GM18526 (cell line): ENCODE measurements around the gene SPINT3.

Experiments used
- POLR2A ChIP-seq: IDR thresholded peaks from 3 replicates; pipeline ENCODE4 v1.6.1; 2011; ENCODE audit not compliant: insufficient read length; ENCODE audit errors: extremely low read depth

The SPINT3 gene

GRCh38 chr20:45470262-45470931 is 45.0 kb downstream of the SPINT3 start:
- TF ChIP-seq POLR2A, result no peak

GRCh38 chr20:45469336-45470261 is 45.8 kb downstream of the SPINT3 start, which contains the start of gene WFDC2:
TSS of gene WFDC2 (plus strand) at chr20:45469753. CDS start at chr20:45469782, 29 bp downstream.
- TF ChIP-seq POLR2A, result no peak

DNA sequence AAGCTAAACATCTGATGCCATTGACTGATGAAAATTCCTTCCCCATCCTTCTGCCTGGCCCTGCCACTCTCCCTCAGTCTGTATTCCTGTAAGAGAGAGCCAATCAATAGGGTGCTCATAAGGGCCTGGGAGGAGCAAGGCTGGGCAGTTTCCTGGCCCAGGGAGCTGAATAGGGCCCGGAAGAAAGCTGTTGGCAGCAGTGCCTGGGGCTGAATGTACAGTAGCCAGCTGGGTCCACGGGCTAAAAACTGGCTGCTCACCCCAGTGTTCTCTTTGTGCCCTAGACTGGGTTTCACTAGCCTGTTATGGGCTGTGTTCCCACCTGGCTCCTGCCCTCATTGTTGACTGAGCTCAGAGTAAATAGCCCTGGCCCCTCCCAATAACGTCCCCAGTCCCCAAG is 47.6 kb downstream of the SPINT3 start:
- TF ChIP-seq POLR2A, result no peak

GRCh38 chr20:45467172-45467571 is 48.2 kb downstream of the SPINT3 start:
- no peak for TF ChIP-seq POLR2A

DNA sequence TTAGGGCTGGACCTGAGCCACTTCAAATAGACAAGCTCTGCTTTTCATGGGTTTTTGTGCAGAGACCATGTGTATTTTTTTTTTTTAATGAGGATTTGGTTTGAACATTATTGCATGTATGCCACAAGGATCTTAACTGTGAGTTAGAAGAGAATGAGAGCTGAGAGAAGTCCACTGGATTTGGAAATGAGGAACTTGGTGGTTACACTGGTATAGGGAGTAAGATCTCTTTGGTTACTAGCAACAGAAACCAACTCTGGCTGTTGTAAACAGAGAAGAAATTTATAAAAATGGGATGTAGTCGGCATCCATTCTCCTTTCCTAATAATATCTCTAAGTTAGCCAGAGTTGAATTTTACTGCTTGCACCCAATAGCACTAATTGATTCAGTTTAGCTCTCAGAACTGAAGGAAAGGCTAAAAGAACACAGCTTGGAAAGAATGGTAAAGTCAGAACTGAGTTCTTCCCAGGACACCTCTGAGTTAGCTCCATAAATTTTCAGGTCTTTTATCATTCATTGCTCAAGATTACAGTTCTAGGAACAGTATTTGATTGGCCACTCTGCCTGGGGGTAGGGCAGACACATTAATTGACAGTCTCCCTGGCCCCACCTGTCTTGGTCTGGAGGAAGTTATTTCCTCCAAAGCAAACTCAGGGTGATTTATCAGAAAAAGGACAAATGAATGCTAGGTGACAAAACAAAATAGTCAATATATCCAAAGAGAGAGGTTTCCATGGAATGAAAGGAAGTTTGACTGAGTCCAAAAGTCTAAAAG is 49.7 kb downstream of the SPINT3 start:
- TF ChIP-seq POLR2A, result no peak

DNA sequence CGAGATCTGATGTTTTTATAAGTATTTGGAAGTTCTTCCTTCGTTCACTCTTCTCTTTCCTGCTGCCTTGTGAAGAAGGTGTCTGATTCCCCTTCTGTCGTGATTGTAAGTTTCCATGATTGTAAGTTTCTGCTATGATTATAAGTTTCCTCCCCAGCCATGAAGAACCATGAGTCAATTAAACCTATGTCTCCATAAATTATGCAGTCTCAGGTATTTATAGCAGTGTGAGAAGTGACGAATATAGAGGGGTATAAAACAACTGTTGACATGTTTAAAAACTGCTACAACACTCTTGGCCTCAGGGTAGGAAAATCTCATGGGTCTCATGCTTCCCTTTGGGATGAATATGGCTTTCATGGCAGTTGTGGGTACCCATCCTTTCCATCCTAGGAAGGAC is 51.7 kb downstream of the SPINT3 start:
- TF ChIP-seq POLR2A, result no peak

DNA sequence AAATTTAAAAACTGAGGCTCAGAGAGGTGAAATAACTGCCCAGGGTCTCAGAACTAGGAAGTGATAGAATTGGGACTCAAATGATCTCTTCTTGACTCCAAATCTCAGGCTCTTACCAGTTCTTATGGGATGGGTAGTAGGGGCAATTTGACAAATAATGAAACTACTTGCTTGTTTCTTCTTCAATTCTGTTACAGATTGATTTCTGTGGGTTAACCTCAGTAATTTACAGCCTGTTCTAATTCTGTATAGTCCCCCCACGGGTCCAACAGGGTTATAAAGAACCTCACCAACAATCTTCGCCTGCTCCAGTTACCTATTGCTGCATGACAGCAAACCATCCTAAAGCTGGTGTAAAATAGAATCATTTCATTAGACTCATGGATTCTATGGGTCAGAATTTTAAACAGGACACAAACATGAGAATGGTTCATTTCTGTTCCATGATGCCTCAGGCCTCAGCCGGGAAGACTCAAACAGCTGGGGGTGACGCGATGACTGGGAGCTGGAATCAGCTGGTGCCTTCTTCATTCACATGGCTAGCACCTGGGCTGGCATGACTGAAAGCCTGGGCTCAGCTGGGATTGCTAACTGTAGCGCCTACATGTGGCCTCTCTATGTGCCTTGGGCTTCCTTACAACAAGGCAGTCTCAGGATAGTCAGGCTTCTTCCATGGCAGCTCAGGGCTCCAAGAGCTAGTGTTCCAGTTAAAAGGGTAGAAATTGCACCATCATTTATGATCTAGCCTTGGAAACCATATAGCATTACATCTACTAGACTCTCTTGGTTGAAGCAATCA is 52.5 kb downstream of the SPINT3 start:
- no peak for TF ChIP-seq POLR2A
